ENCODE results near the gene USP34.
"Not testable (repeated sequence)": the region's sequence is repeated elsewhere in the genome, so short reads cannot be mapped to it uniquely, and the experiment has no call there.

The USP34 gene

DNA sequence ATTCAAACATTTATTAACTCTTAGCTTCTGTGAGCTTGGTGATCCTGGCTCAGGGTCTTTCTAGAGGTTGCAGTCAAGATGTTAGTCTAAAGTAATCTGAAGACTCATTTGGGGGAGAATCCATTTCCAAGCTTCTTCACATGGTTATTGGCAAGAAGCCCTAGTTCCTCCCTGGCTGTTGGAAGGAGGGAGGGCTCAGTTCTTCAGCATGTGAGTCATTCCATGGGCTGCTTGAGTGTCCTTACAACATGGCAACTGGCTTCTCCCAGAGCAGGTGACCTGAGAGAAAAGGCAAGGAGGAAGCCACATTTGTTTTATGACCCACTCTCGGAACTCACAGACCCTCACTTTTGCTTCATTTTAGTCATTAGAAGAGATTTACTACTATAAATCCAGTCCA, 319.5 kb downstream of the USP34 start:
- DNase-seq (ENCODE audit: low read depth): no peak

DNA sequence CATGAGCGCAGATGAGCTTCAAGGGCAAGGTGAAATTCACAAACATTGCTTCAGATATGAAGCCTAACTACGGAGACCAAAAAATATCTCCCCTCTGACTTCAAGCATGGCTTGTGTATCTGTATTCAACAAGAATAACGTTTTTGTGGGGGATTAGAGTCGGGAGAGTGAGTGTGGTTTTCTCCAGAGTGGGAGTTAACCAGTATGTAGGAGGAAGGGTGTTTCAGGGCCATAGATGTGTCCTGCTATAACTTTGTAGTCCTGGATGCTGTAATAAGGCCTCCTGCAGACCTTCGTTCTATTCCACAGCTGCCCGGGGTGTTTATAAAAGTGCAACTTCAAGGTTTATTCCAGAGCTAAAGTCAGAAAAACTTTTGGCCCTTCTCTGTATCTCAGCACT, 321.8 kb downstream of the USP34 start:
- no peak for DNase-seq (ENCODE audit: low read depth)

DNA sequence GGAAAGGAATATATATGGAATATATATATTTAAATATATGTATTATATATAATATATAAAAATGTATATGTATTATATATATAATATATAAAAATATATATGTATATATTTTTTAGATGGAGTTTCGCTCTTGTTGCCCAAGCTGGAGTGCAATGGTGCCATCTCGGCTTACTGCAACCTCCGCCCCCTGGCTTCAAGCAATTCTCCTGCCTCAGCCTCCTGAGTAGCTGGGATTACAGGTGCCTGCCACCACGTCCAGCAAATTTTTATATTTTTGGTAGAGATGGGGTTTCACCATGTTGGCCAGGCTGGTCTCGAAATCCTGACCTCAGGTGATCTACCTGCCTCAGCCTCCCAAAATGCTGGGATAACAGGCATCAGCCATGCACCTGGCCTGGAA, 322.8 kb downstream of the USP34 start:
- not testable (repeated sequence) for DNase-seq (ENCODE audit: low read depth)

DNA sequence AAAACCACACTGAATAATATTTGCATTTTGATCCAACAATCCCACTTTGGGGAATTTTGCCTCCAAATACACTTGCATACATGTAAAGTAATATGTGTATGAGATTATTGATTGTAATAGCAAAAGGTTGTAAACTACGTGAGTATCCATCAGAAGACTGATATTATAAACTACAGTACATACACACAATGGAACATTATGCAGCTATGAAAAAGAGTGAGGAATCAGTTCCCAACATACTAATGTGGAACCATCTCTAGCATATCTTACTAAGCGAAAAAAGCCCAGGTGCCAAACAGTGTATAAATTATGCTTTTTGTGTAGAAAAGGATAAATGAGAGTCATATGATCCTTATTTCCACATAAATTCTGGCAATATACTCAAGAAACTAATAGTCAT, 324.9 kb downstream of the USP34 start:
- DNase-seq (ENCODE audit: low read depth): no peak

DNA sequence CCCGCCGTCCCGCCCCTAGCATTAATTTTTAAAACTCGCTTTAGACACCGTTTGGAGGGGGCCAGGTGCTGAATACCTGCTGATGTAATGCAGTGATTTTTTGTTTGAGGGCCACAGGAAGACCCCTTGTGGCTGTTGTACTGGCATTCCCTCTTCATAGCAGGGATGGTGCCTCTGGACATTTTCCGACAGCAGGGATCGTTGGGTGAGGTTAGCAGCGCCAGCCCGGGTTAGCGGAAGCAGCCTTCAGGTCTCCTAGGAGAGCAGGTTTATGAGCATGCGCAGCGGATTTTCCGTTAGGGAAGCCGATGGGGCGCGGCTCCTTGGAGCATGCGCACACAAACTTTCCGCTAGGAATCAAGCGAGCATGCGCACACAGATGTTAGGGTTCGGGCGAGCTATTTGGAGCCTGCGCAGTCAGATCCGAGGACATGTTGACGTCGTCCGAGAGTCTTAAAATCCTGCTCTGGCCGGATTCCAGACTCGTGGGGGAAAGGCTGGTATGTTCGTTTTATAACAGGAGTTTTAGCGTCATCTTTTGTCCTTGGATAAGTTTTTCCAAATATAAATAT, 326.1 kb downstream of the USP34 start:
- DNase-seq (ENCODE audit: low read depth): peak; percentile 86

DNA sequence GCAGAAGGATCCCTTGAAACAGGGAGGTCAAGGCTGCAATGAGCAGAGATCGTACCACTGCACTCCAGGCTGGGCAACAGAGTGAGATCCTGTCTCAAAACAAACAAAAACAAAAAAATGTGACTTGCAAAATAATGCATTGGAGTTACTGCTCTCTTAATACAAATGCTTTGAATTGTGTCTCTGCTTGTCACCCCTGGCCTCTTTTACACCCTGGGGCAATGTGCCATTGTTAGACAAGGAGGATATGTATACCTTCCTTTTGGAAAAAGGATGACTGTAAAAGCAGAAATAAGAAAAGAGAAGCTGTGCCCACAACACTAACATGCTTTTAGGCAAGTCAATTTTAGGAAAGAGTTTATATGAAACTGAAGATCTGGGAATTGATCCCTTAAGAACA, 329.7 kb downstream of the USP34 start:
- DNase-seq (ENCODE audit: low read depth): no peak

DNA sequence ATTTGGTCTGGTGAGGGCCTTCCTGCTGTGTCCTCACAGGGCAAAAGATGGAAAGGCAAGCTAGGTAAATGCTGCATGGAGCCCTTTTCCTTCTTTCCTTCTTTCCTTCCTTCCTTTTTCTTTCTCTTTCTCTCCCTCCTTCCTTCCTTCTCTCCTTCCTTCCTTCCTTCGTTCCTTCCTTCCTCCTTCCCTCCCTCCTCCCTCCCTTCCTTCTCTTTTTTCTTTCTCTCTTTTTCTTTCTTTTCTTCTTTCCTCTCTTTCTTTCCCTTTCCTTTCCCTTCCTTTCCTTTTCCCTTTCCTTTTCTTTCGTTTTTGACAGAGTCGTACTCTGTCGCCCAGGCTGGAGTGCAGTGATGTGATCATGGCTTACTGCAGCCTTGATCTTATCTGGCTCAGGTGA, 332.0 kb downstream of the USP34 start:
- DNase-seq (ENCODE audit: low read depth): no peak

All from stimulated activated CD8-positive, alpha-beta memory T cell treated with anti-CD3 and anti-CD28 coated beads, Interleukin-12 subunit alpha, Interleukin-12 subunit beta, amount 100 ng/mL, for 4 hours (primary cell).